ENCODE results near the gene PIGQ.

Gene PIGQ

DNA sequence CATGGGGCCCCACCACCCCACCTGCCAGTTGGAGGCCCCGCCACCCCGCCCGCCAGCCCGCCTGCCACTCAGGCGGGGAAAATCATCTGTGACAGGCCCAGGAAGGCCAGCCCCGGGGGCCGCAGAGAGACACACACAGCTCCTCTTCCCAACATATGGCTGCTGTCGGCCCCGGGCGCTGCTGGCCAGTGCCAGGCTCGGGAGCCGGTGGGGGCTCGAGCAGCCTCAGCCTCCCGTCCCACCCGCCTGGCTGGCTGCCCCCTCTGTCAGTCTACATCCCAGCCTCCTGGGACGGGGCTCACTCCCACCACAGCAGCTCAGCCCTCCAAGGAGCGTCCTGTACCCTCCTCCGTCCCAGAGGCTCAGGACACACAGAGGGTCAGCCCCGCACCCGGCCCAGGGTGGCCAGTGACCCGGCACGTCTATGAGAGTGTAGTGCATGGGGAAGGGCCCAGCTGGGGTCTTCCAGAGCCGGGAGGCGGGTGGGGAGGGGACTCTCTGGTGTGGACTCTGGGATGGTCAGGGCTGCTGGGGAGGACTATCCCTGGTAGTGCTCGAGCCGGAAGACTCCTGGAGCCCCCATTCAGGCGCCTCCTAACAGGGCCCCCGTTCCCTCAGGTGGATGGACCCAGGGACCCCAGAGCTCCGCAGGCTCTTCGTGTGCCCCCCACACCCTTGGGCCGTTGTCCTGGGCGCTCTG lies 13.1 kb upstream of the PIGQ start:
- no peak for FAIRE-seq

- no peak for FAIRE-seq
Observed at GRCh38 chr16:557463-558297, 12.1 kb upstream of the PIGQ start.

DNA sequence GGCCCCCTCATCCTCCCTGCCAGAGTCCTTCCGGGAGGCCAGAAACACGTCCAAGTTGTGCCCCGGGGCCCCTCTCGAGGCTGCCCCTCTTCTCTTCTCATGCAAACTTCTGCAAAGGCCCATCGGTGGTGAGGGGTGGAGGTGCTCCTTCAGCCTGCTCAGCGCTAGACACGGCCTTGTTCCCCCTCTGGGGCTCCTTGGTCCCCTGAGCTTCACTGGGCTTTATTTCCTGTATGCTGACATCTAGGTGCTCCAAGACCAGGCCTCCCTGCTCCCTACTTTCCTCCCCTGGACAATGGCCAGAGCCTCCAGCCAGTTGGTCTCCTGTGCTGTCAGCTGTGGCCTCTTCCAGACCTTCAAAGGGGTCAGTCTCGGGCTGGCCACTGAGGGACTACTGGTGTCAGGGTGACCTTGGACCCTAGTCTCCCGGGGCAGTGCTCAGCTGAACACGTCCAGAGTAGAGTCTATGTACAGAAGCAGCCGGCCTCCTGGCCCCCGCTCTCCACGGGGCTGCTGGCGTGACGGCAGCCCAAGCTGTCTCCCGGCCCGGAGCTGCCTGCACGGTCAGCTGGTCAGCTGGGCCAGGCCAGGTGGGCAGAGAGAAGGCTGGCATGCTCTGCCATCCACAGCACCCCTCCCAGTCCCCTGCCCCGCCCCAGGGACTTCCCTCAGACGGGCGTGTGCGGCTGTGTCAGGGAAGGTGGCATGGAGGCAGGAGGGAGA lies 11.3 kb upstream of the PIGQ start:
- FAIRE-seq: no peak

DNA sequence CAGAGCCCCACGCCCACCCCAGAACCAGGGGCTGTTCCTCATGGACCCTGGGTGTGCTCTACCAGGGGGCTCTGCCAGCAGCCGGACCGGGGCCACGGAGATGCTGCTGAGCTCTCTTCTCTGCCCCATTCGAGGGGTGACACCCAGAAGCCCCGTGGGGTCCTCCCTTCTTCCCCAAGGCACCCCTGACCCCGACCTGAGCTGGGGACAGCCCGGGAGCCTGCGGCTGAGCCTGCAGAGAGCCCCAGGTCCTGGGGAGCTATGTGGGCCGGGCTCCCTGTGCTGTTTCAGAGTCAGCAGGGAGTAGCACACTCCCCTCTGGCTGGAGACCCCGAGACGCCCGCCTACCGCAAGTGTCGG lies 10.8 kb upstream of the PIGQ start:
- FAIRE-seq: no peak

DNA sequence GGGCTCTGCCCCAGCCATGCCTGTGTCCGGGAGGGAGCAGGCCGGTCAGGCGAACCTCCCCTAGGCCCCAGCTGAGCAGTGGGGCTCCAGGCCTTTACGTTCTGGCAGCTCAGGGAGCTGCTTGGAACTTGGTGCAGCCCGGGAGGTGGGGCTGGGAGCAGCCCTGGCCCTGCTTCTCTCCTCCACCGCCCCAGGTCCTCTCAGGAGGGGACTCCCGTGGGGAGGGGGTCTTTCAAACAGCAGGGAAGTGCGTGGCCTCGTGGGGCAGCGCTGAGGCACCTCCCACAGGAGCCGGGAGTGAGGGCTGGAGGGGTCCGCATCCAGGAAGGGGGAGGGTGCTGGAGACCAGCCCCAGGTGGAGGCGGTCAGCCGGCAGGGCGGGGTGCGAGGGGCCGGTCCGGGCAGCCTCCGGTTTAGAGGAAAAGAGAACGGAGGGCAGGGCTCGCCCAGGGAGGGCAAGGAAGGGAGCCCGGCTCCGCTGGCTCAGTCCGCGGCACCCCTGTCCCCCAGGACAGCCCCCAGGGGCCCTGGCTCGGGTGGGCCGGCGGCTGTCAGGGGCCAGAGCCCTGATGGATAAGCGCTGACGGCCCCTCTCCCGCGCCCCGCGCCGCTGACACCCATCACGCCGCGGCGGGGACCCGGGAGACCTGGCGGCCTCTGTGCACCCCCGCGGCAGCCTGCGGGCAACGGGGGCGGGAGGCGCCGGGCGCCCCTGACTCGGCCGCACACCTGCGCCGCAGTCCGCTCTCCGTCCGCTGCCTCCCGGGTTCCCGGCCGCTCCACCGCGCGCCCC lies 10.2 kb upstream of the PIGQ start:
- no peak for FAIRE-seq

GRCh38 chr16:560204-560700 lies 9.5 kb upstream of the PIGQ start, which contains the start of gene PRR35:
TSS of gene PRR35 (plus strand) at chr16:560394. CDS start at chr16:563295, 2,901 bp downstream.
- no peak for FAIRE-seq

DNA sequence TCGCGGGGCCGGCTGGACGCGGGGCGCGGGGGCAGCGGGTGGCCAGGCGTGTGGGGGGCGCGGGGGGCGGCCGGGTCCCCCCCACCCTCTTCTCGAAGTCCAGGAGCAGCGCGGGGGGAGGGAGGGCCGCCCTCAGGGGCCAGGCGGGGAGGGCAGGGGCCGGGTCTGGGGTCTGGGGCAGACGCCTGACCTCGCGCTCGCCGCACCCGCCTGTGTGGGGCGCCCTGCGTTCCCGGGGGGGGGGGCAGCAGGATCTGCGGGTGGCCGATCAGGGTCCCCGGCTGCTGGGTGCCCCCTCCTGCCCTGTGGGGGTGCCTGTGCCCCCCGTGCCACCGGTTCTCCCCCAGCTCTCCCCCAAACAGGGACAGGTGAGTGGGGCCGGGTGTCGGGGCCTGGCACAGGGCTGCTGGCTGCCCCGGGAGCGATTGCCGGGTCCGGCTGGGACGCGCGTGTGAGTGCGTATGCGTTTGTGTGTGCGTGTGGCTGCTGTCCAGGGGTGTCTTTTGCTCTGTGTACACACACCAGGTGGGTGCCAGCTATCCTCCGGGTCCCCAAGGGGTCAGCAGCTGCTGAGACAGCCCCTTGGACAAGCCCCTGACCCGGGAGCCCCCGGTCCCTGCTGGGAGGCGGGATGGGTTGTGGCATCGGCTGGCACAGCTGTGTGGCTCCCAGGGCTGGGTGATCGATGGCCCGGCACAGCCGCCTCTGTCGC lies 8.9 kb upstream of the PIGQ start:
- no peak for FAIRE-seq

DNA sequence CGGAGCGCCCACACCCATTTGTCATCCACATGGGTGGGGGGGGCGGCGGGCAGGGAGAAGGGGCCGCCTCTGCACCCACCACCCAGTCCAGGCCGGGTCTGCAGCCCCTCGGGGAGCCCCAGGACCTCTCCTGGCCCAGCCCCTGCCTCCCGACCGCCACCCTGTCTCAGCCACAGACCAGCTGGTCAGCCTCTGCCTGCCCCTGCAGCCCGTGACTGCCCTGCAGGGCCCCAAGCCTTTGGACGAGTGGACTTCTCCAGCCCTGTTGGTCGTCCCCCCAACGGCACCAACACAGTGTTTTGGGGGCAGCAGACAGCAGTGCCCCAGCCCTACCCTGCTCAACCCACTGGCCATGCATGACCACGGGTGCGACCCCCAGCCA lies 8.4 kb upstream of the PIGQ start:
- no peak for FAIRE-seq

DNA sequence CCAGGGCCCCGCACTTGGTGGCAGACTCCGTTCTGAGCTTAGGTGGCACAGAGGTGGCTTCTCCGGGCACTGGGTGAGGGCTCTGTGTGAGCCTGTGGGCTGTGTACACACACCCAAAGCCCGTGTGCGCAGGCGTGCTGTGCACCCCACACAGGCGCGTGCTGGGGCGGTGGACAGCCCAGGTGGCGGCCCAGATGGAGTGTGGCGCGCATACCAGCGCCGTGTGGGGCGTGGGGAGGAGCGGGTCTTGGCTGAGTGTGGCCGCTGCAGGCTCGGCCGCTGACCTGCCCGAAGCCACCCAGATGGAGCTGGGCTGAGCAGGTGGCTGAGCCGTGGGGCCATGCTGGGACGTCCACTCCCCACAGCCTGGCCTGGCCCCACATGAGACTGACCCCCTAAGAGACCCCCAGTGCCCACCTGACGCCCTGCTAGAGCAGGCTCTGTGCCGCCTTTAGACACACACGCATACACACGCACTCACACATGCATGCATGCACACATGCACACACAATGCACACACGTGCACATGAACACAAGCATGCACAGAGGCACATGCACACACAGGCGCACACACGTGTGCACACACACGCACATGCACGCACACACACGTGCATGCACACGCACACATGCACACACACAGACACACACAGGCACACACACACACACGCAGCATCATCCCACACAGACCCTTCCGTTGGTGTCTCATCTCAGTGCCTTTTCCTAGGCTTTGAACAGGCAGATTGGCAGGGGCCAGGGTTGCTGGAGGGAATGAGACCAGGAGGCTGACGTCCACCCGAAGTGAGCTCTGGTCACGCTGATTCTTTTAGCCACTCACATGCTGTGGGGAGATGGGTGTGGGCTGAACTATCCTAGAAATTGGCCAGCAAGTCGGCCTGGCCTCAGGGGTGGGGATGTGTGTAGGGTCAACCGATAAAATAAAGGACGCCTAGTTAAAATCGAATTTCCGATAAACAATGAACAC lies 7.5 kb upstream of the PIGQ start:
- FAIRE-seq: no peak

- FAIRE-seq: no peak
Observed at GRCh38 chr16:563072-563644, 6.6 kb upstream of the PIGQ start.

- no peak for FAIRE-seq
Observed at GRCh38 chr16:564690-565418, 4.9 kb upstream of the PIGQ start.

GRCh38 chr16:565419-566330 lies 4.1 kb upstream of the PIGQ start:
- no peak for FAIRE-seq

- FAIRE-seq: no peak
Observed at GRCh38 chr16:566475-567372, 3.0 kb upstream of the PIGQ start, which contains the start of gene NHLRC4. TSS of gene NHLRC4 (plus strand) at chr16:567005. CDS start at chr16:568048, 1,043 bp downstream.

DNA sequence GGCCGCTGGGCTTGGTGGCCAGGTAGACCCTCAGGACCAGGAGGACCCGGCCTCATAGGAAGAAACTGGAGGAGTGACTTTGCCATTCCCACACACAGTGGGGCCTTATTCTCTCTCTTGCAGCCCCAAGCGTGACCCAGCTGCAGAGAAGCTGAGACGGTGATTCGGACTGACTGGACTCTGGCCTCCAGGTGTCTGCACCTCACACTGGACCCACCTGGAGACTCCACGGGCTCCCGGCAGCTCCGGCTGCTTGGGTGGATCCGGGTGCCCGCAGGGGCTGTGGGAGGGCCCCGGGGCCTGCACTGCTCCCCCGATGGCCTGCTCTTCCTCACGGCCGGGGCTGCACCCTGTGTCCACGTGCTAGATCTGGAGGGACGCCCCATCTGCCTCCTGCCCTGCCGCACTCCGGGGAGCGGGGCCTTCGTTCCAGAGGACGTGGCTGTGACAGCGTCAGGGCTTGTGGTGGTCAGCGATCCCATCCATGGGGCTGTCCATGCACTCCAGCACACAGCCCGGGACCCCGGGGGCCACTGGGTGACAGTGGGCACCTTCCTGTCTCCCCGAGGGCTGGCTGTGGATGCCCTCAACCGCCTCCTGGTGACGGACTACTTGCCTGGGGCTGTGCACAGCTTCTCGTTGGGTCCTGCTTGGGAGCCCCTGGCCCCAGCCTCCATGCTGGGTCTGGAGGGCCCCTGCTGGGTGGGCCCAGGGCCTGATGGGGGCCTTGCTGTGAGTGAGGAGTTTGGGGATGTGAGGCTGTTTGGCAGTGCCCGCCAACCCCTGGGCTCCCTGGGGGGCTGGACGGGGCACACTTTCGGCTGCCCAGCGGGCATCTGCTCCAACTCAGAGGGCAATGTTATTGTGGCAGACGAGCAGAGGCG lies 2.2 kb upstream of the PIGQ start:
- no peak for FAIRE-seq

DNA sequence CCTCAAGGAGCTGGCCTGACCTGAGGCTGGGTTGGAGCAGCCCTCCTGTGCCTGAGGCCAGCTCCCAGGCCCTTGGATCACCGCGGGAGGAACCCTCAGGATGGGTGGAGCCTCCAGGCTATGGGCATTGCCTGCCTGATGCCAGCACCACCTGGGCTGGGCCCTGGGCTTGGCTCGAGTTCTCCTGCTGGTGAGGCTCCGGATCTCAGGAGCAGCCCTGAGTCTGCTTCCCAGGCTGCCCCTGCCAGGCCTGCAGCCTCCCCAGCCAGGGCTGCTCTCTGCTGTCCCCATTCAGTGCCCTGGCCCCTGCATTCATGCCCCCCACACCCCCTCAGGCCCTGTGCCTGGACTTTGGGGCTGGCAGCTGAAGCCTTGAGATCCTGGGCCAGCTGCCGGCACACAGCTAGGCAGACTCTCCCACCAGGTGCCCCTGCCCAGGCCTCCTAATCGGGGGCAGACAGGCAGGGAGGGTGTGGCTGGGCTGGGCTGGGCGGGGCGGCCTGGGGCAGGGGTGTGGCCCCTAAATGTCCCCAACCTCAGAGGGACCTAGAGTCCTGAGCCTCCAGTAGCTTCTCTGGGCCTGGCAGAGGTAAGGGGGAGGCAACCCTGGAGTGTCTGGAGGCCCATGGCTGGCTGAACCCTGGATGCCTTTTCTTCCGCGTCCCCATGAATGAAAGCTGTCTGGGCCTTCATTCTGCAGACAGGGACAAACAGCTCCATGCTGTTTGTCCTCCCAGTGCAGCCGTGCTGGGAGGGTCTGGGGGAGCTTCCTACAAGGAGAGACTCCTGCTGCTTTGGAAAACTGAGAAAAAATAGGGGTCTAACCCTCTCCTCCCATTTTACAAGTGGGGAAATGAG lies 1.1 kb upstream of the PIGQ start:
- no peak for FAIRE-seq

All from islet of Langerhans (tissue), 1 donor.